Bronchial epithelial cell (primary cell): ENCODE results near the gene EXOC6B. TPM values are rescaled to one million over a fixed set of nuclear protein-coding genes. Genes with fewer than 3 reads are reported as not detected.

Experiments used
- DNase-seq: peaks from one replicate; pipeline ENCODE4 v3.0.0-alpha.2; 2010; ENCODE audit warnings: low read depth
- FAIRE-seq: peaks from 2 replicates; lab custom pipeline; 2011; peaks lifted over from hg19 to GRCh38; lab: Jason Lieb, UNC
- H3K27me3 ChIP-seq: 2 replicates; pipeline ENCODE4 v1.5.1; 2011; ENCODE audit warnings: low read length; ENCODE audit not compliant: control insufficient read depth, insufficient read depth
- H3K36me3 ChIP-seq: 2 replicates; pipeline ENCODE4 v1.5.1; 2011; ENCODE audit warnings: low read length; ENCODE audit not compliant: control insufficient read depth, insufficient read depth
- H3K4me3 ChIP-seq: 2 replicates; pipeline ENCODE4 v1.5.1; 2011; ENCODE audit warnings: mild to moderate bottlenecking, low read depth, low read length, control low read depth
- total RNA-seq: library from RNA; depleted of rRNA; stranded (reverse); fragments of >200 nt; gene quantifications from 2 replicates; pipeline ENCODE4 v1.2.1, GENCODE V29; 2014
- TF ChIP-seq, protein P1 (sequence below): IDR thresholded peaks from 2 replicates; pipeline ENCODE4 v1.5.1; 2011; ENCODE audit warnings: mild to moderate bottlenecking, moderate library complexity, low read length, control low read depth, inconsistent platforms; ENCODE audit not compliant: insufficient read depth, severe bottlenecking

Gene EXOC6B
- total RNA-seq, 1 donor from 2014 or later: 26.9 TPM

DNA sequence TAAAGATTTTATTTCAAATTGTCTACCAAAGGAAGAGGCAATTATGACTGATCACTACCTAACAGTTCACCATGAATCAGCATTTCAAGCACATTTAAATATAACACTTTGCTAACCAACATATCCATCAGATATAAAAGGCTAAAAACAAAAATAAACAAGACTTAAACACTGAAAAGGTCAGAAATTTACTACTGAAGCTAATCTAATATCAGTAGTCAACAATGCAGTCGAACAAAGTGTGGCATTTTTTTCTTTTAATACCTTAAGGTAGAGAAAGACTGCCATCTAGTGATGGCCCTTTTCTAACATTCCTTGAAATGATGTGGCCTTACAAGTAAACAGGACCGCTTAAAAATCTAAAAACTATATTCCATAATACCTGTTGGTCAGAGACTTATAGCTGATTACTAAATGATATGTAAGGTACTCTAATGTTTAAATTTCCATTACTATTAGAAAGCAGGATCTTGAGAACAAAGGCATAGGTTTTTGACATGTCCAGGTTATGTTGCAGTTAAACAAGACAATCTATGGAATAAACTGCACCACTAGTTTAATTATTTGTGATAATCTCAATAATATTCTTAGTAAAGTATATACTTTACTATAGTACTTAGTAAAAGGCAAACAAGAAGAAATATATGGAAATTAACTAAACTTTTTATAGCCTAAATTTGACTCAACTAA lies 80.0 kb downstream of the EXOC6B start:
- Histone ChIP-seq H3K27me3 (no peaks in the 10 kb centered on the region), H3K4me3 (no peak overlapping the region), H3K36me3 (no peaks in the 10 kb centered on the region)
- TF ChIP-seq, protein P1, sequence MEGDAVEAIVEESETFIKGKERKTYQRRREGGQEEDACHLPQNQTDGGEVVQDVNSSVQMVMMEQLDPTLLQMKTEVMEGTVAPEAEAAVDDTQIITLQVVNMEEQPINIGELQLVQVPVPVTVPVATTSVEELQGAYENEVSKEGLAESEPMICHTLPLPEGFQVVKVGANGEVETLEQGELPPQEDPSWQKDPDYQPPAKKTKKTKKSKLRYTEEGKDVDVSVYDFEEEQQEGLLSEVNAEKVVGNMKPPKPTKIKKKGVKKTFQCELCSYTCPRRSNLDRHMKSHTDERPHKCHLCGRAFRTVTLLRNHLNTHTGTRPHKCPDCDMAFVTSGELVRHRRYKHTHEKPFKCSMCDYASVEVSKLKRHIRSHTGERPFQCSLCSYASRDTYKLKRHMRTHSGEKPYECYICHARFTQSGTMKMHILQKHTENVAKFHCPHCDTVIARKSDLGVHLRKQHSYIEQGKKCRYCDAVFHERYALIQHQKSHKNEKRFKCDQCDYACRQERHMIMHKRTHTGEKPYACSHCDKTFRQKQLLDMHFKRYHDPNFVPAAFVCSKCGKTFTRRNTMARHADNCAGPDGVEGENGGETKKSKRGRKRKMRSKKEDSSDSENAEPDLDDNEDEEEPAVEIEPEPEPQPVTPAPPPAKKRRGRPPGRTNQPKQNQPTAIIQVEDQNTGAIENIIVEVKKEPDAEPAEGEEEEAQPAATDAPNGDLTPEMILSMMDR: peak; percentile 53
- DNase-seq (peak; percentile 75), FAIRE-seq (no peak)

- peak; percentile 85 for DNase-seq
- no peak for FAIRE-seq
- Histone ChIP-seq H3K4me3 (no peak overlapping the region), H3K27me3 (no peaks in the 10 kb centered on the region), H3K36me3 (peaks cover 1% of the 10 kb centered on the region)
- TF ChIP-seq, protein P1: no peak
These were observed 81.8 kb downstream of the EXOC6B start for GRCh38 chr2:72744049-72744448.

- FAIRE-seq: no peak
- TF ChIP-seq, protein P1: no peak
- Histone ChIP-seq H3K27me3 (no peaks in the 10 kb centered on the region), H3K4me3 (no peak overlapping the region), H3K36me3 (peaks cover 1% of the 10 kb centered on the region)
- DNase-seq: peak; percentile 69
These were observed 82.4 kb downstream of the EXOC6B start for GRCh38 chr2:72743481-72743880.

DNA sequence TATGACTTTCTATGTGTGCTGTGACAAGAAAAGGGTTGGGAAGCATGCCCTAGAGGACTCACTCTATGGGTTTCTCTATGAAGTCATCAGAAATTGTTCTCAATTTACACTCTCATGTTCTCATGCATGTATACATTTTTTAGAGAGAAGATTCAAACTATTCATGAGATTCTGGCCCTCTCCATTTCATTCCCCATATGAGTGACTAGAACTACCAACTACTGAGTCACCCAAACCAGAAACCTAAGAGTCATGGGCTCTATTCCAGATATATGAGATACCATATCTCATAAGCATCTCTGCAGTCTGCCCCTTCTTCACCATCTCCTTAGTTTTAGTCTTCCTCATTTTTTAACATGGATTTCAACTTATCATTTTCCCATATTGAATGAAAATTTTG lies 87.7 kb downstream of the EXOC6B start:
- Histone ChIP-seq H3K4me3 (no peak overlapping the region), H3K36me3 (peaks cover 1% of the 10 kb centered on the region), H3K27me3 (no peaks in the 10 kb centered on the region)
- TF ChIP-seq, protein P1: no peak
- DNase-seq (peak; percentile 31), FAIRE-seq (no peak)

DNA sequence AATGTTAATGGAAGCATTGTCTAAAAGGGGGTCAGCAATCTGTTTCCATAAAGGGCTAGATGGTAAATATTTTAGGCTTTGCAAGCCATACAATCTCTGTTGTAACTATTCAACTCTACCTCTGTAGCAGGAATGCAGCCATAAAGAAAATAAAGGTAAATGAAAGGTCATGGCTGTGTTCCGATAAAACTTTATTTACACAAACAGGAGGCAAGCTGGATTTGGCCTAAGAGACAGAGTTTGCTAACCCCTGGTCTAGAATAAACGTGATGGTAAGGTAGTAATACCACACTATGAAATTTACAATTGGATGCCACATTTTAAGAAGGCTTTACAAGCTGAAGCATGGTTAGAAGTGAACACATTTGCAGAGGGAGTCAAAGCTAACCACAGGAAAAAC lies 91.4 kb downstream of the EXOC6B start:
- DNase-seq: no peak
- TF ChIP-seq, protein P1: no peak
- Histone ChIP-seq H3K4me3 (no peak overlapping the region), H3K36me3 (no peaks in the 10 kb centered on the region), H3K27me3 (no peaks in the 10 kb centered on the region)
- no peak for FAIRE-seq

DNA sequence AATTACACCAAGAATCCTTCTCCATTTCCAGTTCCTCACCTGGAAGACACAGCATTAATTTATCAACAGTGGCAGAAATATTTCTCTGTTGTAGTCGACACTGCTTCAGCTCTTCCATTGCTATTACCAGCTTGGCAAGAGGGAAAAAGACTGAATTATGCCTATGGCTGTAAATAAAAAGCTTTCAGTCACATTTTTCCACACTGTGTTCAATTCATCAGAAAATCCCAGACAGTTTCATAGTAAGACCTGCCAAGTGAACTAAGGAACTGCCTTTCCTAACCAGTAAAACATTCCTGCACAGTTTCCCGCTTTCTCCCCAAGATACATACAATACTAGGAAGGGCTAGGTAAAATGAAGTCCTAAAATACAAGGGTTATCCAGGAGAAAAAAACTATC lies 94.7 kb downstream of the EXOC6B start:
- Histone ChIP-seq H3K27me3 (no peaks in the 10 kb centered on the region), H3K4me3 (no peak overlapping the region), H3K36me3 (peaks cover 2% of the 10 kb centered on the region)
- DNase-seq: no peak
- TF ChIP-seq, protein P1: no peak
- no peak for FAIRE-seq
